Kidney (tissue), 14 donors: Measurements from ENCODE around the gene CEP131. TPM values are rescaled to one million over a fixed set of nuclear protein-coding genes. Genes with fewer than 3 reads are reported as not detected.

Experiments
- DNase-seq, 5 donors: peaks; one replicate each; pipeline ENCODE4 v3.0.0-alpha.2; 2013 to 2020
- FAIRE-seq: peaks from 2 replicates; lab custom pipeline; 2012; peaks lifted over from hg19 to GRCh38; lab: Jason Lieb, UNC
- H3K27ac ChIP-seq, 2 donors: one replicate each; pipeline ENCODE4 v1.7.0; 2013; ENCODE audit warnings: low read depth in 2 of 2, low read length in 2 of 2, inconsistent platforms in 1 of 2
- H3K27me3 ChIP-seq: one replicate; pipeline ENCODE4 v1.7.1; 2013; ENCODE audit warnings: low read length, inconsistent platforms; ENCODE audit not compliant: control insufficient read depth, insufficient read depth
- H3K36me3 ChIP-seq, 3 donors: one replicate each; pipeline versions ENCODE4 v1.7.0 to v1.7.1; 2013; ENCODE audit warnings: low read length in 3 of 3, control low read depth in 1 of 3, inconsistent platforms in 1 of 3; ENCODE audit not compliant: insufficient read depth in 3 of 3, control insufficient read depth in 2 of 3
- H3K4me1 ChIP-seq, 3 donors: one replicate each; pipeline versions ENCODE4 v1.7.0 to v1.7.1; 2013; ENCODE audit warnings: low read length in 3 of 3, inconsistent platforms in 1 of 3, low read depth in 1 of 3; ENCODE audit not compliant: control insufficient read depth in 2 of 3, insufficient read depth in 2 of 3
- H3K4me3 ChIP-seq, 3 donors: one replicate each; pipeline versions ENCODE4 v1.7.0 to v1.8.1; 2013; ENCODE audit warnings: low read length in 3 of 3, control low read depth in 1 of 3, inconsistent platforms in 1 of 3
- H3K9ac ChIP-seq, 3 donors: one replicate each; pipeline versions ENCODE4 v1.7.0 to v1.7.1; 2013; ENCODE audit warnings: low read length in 3 of 3, control low read depth in 1 of 3, inconsistent platforms in 1 of 3
- H3K9me3 ChIP-seq, 3 donors: one replicate each; pipeline versions ENCODE4 v1.7.0 to v1.7.1; 2013; ENCODE audit warnings: low read length in 3 of 3, control low read depth in 1 of 3, inconsistent platforms in 1 of 3; ENCODE audit not compliant: control insufficient read depth in 2 of 3, insufficient read depth in 1 of 3
- intact Hi-C: fragments of 100-400 bp; cut with DNase I; formaldehyde crosslinking; loops from one replicate; pipeline ENCODE4 v1.11.1; 2022
- polyA plus RNA-seq: library from polyadenylated mRNA; stranded (reverse); fragments of 350-450 nt; fragmentation: Illumina TruSeq; extraction: RNeasy Lipid Tissue Mini Kit (QIAGEN cat#74804); gene quantifications from one replicate; pipeline ENCODE4 v1.2.3, GENCODE V29; 2014; ENCODE audit warnings: low read depth, low replicate concordance; ENCODE audit not compliant: insufficient read depth
- total RNA-seq: library from RNA; stranded (reverse); fragmentation: NEBNext Ultra II Directional; extraction: Animal tissue kit (Norgen Biotek cat#: 25700); gene quantifications from one replicate; pipeline ENCODE4 v1.2.1, GENCODE V29; 2021
- TF ChIP-seq, protein P1 (sequence below): IDR thresholded peaks from 3 replicates; pipeline ENCODE4 v1.5.1; 2012; ENCODE audit warnings: mild to moderate bottlenecking, moderate library complexity, borderline replicate concordance; ENCODE audit not compliant: insufficient read depth; ENCODE audit errors: extremely low read depth
- donor health status: control.
- donor health status: control.
- donor health status: control.
- donor health status: control.
- donor health status: control.
- donor health status: DM: yes; HTN: yes; CAD: no.
- donor health status: Normal renal cell carcinoma (clear cell type).

CEP131 gene
- total and polyA plus RNA-seq, 2 donors from 2014 or later: 6.9 to 7.5 TPM

DNA sequence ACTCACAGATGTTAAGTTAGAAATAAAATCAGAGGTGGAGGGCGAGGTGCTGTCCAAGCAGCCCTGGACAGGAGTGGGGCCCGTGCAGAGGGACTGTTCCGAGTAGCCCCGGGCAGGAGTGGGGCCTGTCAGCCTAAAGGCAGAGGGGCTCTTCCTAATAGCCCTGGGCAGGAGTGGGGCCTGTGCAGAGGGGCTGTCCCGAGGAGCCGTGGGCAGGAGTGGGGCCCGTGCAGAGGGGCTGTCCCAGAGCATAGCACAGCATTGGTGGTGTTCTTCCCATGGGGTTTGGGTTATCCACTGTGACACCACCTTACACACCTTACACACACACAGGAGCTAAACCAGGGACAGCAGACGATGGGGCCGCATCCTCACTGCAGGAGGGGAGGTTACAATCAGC is 10.4 kb downstream of the CEP131 start:
- no peak overlapping the region for H3K27ac ChIP-seq
- FAIRE-seq (no peak), DNase-seq (no peak)
- no peak overlapping the region for H3K4me3 ChIP-seq
- H3K9ac ChIP-seq: no peak overlapping the region
- TF ChIP-seq, protein P1, sequence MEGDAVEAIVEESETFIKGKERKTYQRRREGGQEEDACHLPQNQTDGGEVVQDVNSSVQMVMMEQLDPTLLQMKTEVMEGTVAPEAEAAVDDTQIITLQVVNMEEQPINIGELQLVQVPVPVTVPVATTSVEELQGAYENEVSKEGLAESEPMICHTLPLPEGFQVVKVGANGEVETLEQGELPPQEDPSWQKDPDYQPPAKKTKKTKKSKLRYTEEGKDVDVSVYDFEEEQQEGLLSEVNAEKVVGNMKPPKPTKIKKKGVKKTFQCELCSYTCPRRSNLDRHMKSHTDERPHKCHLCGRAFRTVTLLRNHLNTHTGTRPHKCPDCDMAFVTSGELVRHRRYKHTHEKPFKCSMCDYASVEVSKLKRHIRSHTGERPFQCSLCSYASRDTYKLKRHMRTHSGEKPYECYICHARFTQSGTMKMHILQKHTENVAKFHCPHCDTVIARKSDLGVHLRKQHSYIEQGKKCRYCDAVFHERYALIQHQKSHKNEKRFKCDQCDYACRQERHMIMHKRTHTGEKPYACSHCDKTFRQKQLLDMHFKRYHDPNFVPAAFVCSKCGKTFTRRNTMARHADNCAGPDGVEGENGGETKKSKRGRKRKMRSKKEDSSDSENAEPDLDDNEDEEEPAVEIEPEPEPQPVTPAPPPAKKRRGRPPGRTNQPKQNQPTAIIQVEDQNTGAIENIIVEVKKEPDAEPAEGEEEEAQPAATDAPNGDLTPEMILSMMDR: no peak
- H3K4me1 ChIP-seq: no peaks in the 10 kb centered on the region
- H3K9me3 ChIP-seq: no peaks in the 10 kb centered on the region
- intact Hi-C loops: loop anchor here (10.0 kb wide), 1 partner anchor 768 kb away; no protein-coding TSS in a partner anchor
- H3K36me3 ChIP-seq: peaks cover 0 to 3% (median 0%) of the 10 kb centered on the region in 3 donors
- no peaks in the 10 kb centered on the region for H3K27me3 ChIP-seq

DNA sequence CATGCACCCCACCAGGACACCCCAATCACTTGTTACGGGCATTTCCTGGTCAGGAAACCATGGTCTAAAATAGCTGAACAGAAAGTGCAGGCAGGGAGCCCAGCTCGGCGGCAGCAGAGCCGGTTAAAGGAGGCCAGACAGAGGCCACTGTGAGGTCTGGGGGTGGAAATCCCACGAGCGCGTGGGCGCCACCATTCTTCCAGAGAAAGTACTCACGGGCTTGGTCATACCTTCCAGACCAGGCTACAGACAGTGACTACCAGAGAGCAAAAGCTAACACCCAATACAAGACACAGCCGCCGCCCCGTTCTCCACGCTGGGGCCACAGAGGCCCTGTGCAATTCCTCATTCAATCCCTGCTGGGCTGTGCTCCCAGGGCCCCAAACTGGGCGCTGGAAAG is 11.9 kb downstream of the CEP131 start:
- intact Hi-C loops: loop anchor here (10.0 kb wide), 1 partner anchor 766 kb away; no protein-coding TSS in a partner anchor
- Histone ChIP-seq H3K9me3 (no peaks in the 10 kb centered on the region), H3K4me1 (no peaks in the 10 kb centered on the region), H3K4me3 (no peak overlapping the region), H3K36me3 (peaks cover 0 to 3% (median 0%) of the 10 kb centered on the region in 3 donors), H3K9ac (no peak overlapping the region), H3K27ac (no peak overlapping the region), H3K27me3 (no peaks in the 10 kb centered on the region)
- TF ChIP-seq, protein P1: no peak
- DNase-seq (no peak), FAIRE-seq (no peak)

DNA sequence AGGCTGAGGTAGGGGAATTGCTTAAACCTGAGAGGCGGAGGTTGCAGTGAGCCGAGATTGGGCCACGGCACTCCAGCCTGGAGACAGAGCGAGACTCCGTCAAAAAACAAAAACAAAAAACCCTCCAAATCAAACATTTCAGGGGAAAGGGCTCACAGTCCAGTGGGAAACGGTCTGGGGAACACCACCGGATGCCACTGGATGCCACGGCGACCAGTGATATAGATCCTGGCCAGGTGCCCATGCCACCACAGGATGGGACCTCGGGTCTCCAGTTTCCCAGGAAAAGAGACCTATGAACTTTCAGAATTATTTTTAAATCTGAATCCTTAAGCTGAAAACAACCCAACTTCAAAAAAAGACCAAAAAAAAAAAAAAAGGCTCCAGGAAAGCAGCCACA is 12.3 kb downstream of the CEP131 start:
- Histone ChIP-seq H3K4me3 (no peak overlapping the region), H3K27ac (no peak overlapping the region), H3K36me3 (peaks cover 0 to 3% (median 0%) of the 10 kb centered on the region in 3 donors), H3K4me1 (no peaks in the 10 kb centered on the region), H3K9me3 (no peaks in the 10 kb centered on the region), H3K27me3 (no peaks in the 10 kb centered on the region), H3K9ac (no peak overlapping the region)
- TF ChIP-seq, protein P1: no peak
- intact Hi-C loops: loop anchor here (10.0 kb wide), 1 partner anchor 766 kb away; no protein-coding TSS in a partner anchor
- DNase-seq: no peak
- no peak for FAIRE-seq

DNA sequence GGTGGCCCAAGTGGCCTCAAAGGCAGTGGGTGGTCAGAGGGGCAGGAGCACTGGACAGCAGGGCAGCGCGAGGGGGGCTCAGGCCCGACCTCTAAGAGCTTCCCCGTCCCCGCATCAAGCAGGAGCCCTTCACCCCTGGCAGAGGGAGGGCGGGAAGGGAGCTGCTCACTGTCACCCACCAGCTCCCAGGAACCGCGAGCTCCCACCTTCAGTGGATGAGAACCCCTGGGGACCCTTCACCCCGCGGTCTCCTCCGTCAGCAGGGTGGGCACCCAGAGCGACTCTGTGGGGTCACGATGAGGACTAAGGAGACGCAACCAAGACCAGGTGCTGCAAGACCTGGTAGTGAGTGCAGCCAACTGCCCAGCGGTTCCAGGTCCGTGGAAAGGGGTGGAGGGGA is 13.6 kb downstream of the CEP131 start:
- no peaks in the 10 kb centered on the region for H3K27me3 ChIP-seq
- H3K4me1 ChIP-seq: no peaks in the 10 kb centered on the region
- no peak overlapping the region for H3K9ac ChIP-seq
- TF ChIP-seq, protein P1: no peak
- intact Hi-C loops: no loop called here
- H3K27ac ChIP-seq: no peak overlapping the region
- no peak overlapping the region for H3K4me3 ChIP-seq
- H3K36me3 ChIP-seq: peaks cover 0 to 3% (median 0%) of the 10 kb centered on the region in 3 donors
- H3K9me3 ChIP-seq: no peaks in the 10 kb centered on the region
- DNase-seq: no peak
- no peak for FAIRE-seq
